Effector memory CD4-positive, alpha-beta T cell (primary cell): Measurements from ENCODE around the gene EXD1.
"Not testable (repeated sequence)": the region's sequence is repeated elsewhere in the genome, so short reads cannot be mapped to it uniquely, and the experiment has no call there.

ENCODE experiments used
- DNase-seq, 3 donors: peaks; one replicate each; pipeline ENCODE4 v3.0.0-alpha.2; 2020
- H3K27ac ChIP-seq: 2 replicates; pipeline ENCODE4 v1.7.0; 2013; ENCODE audit warnings: mild to moderate bottlenecking, low read length, moderate library complexity; ENCODE audit not compliant: insufficient read depth, poor library complexity, severe bottlenecking
- H3K27me3 ChIP-seq: replicated peaks from 2 replicates; pipeline ENCODE4 v1.7.0; 2013; ENCODE audit warnings: mild to moderate bottlenecking, low read length; ENCODE audit not compliant: insufficient read depth, control insufficient read depth, poor library complexity, severe bottlenecking
- H3K36me3 ChIP-seq: 2 replicates; pipeline ENCODE4 v1.7.0; 2013; ENCODE audit warnings: mild to moderate bottlenecking, low read length, moderate library complexity; ENCODE audit not compliant: control insufficient read depth, insufficient read depth
- H3K4me1 ChIP-seq: 2 replicates; pipeline ENCODE4 v1.7.0; 2013; ENCODE audit warnings: low read length, mild to moderate bottlenecking; ENCODE audit not compliant: control insufficient read depth, insufficient read depth, poor library complexity, severe bottlenecking
- H3K4me3 ChIP-seq: 2 replicates; pipeline ENCODE4 v1.7.0; 2013; ENCODE audit warnings: low read length, low read depth, mild to moderate bottlenecking; ENCODE audit not compliant: insufficient read depth, poor library complexity, severe bottlenecking
- H3K9me3 ChIP-seq: 2 replicates; pipeline ENCODE4 v1.7.0; 2013; ENCODE audit warnings: mild to moderate bottlenecking, low read length, moderate library complexity; ENCODE audit not compliant: control insufficient read depth

EXD1 gene

GRCh38 chr15:41258750-41259471 is 28.4 kb upstream of the EXD1 start:
- Histone ChIP-seq H3K36me3 (peaks cover 13% of the 10 kb centered on the region), H3K27ac (no peak overlapping the region), H3K4me1 (no peaks in the 10 kb centered on the region), H3K27me3 (no peaks in the 10 kb centered on the region), H3K4me3 (no peak overlapping the region), H3K9me3 (no peaks in the 10 kb centered on the region)
- no peak for DNase-seq

GRCh38 chr15:41256577-41257038 is 26.1 kb upstream of the EXD1 start:
- H3K9me3 ChIP-seq = no peaks in the 10 kb centered on the region
- H3K27me3 ChIP-seq = no peaks in the 10 kb centered on the region
- no peaks in the 10 kb centered on the region for H3K4me1 ChIP-seq
- DNase-seq = no peak
- H3K36me3 ChIP-seq = peaks cover 14% of the 10 kb centered on the region
- H3K4me3 ChIP-seq = no peak overlapping the region
- H3K27ac ChIP-seq = no peak overlapping the region

- H3K4me3 ChIP-seq = no peak overlapping the region
- no peaks in the 10 kb centered on the region for H3K4me1 ChIP-seq
- peaks cover 14% of the 10 kb centered on the region for H3K36me3 ChIP-seq
- no peaks in the 10 kb centered on the region for H3K9me3 ChIP-seq
- DNase-seq = no peak
- H3K27ac ChIP-seq = no peak overlapping the region
- no peaks in the 10 kb centered on the region for H3K27me3 ChIP-seq
These were observed 25.5 kb upstream of the EXD1 start for GRCh38 chr15:41256103-41256502.

GRCh38 chr15:41254560-41254959 is 24.0 kb upstream of the EXD1 start:
- Histone ChIP-seq H3K9me3 (no peaks in the 10 kb centered on the region), H3K27ac (no peak overlapping the region), H3K27me3 (no peaks in the 10 kb centered on the region), H3K4me3 (no peak overlapping the region), H3K4me1 (no peaks in the 10 kb centered on the region), H3K36me3 (peaks cover 13% of the 10 kb centered on the region)
- DNase-seq = no peak

- no peak for DNase-seq
- Histone ChIP-seq H3K4me3 (no peak overlapping the region), H3K4me1 (no peaks in the 10 kb centered on the region), H3K27me3 (no peaks in the 10 kb centered on the region), H3K36me3 (peaks cover 8% of the 10 kb centered on the region), H3K27ac (no peak overlapping the region), H3K9me3 (no peaks in the 10 kb centered on the region)
These were observed 20.9 kb upstream of the EXD1 start for GRCh38 chr15:41251411-41251810.

GRCh38 chr15:41250745-41251144 is 20.2 kb upstream of the EXD1 start:
- DNase-seq, H3K27ac ChIP-seq, H3K4me1 ChIP-seq, H3K9me3 ChIP-seq, H3K4me3 ChIP-seq, H3K27me3 ChIP-seq: not testable (repeated sequence)
- peaks cover 10% of the 10 kb centered on the region for H3K36me3 ChIP-seq

GRCh38 chr15:41241221-41241964 is 10.8 kb upstream of the EXD1 start:
- no peaks in the 10 kb centered on the region for H3K27me3 ChIP-seq
- H3K27ac ChIP-seq = no peak overlapping the region
- no peaks in the 10 kb centered on the region for H3K4me1 ChIP-seq
- H3K9me3 ChIP-seq = no peaks in the 10 kb centered on the region
- DNase-seq = no peak
- H3K4me3 ChIP-seq = no peak overlapping the region
- peaks cover 7% of the 10 kb centered on the region for H3K36me3 ChIP-seq

GRCh38 chr15:41238100-41238499 is 7.5 kb upstream of the EXD1 start:
- Histone ChIP-seq H3K9me3 (no peaks in the 10 kb centered on the region), H3K36me3 (no peaks in the 10 kb centered on the region), H3K4me3 (no peak overlapping the region), H3K27me3 (no peaks in the 10 kb centered on the region), H3K4me1 (no peaks in the 10 kb centered on the region), H3K27ac (no peak overlapping the region)
- no peak for DNase-seq

GRCh38 chr15:41235929-41236328 is 5.4 kb upstream of the EXD1 start:
- no peak overlapping the region for H3K27ac ChIP-seq
- no peak overlapping the region for H3K4me3 ChIP-seq
- no peaks in the 10 kb centered on the region for H3K4me1 ChIP-seq
- H3K36me3 ChIP-seq = no peaks in the 10 kb centered on the region
- H3K27me3 ChIP-seq = no peaks in the 10 kb centered on the region
- no peaks in the 10 kb centered on the region for H3K9me3 ChIP-seq
- no peak for DNase-seq

GRCh38 chr15:41235228-41235627 is 4.7 kb upstream of the EXD1 start:
- not testable (repeated sequence) for H3K4me3 ChIP-seq, H3K9me3 ChIP-seq, H3K36me3 ChIP-seq, DNase-seq, H3K27ac ChIP-seq, H3K27me3 ChIP-seq, H3K4me1 ChIP-seq
